Measurements from ENCODE around the gene CLTB.

DNA sequence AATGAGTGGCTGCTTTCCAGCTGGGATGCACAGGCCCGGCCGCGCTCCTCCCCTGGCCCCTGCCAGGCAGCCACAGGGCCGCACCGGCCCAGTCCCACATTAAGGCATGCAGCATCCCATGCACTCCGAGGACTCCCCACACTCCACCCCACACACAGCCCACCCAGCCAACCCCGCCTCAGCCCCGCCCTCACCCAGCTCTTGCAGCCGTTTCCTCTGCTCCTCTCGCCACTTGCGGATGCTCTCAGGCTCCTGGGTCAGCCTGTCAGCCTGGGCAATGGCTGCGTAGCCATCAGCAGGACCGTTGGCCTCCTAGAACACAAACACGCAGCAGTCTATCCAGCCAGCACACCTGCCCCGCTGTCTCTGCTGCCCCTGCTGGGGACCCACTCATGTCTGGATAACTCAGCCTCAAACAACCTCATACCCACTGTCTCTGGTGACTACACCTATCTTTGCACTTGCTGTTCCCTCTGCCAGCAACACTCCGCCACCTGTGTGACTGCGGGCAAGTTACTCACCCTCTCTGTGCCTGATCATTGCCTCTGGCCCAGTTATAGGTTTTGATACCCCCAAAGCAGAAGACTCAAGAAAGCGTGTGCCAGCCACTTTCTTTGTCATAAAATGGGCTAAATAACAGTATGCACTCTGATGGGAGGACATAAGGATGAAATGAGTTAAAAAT, 18.5 kb downstream of the CLTB start:
- TF ChIP-seq, protein P1, sequence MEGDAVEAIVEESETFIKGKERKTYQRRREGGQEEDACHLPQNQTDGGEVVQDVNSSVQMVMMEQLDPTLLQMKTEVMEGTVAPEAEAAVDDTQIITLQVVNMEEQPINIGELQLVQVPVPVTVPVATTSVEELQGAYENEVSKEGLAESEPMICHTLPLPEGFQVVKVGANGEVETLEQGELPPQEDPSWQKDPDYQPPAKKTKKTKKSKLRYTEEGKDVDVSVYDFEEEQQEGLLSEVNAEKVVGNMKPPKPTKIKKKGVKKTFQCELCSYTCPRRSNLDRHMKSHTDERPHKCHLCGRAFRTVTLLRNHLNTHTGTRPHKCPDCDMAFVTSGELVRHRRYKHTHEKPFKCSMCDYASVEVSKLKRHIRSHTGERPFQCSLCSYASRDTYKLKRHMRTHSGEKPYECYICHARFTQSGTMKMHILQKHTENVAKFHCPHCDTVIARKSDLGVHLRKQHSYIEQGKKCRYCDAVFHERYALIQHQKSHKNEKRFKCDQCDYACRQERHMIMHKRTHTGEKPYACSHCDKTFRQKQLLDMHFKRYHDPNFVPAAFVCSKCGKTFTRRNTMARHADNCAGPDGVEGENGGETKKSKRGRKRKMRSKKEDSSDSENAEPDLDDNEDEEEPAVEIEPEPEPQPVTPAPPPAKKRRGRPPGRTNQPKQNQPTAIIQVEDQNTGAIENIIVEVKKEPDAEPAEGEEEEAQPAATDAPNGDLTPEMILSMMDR (IDR thresholded peaks at IDR 0.05) = no peak
- TF ChIP-seq MXI1 (IDR thresholded peaks at IDR 0.05; ENCODE audit: low read depth, low read length) (no peak), SMC3 (IDR thresholded peaks at IDR 0.05; ENCODE audit: low read depth, low read length) (no peak), TCF12 (IDR thresholded peaks at IDR 0.05) (no peak), RAD21 (IDR thresholded peaks at IDR 0.05; ENCODE audit: low read length) (no peak), EP300 (IDR thresholded peaks at IDR 0.05; ENCODE audit: borderline replicate concordance in 1 of 2, low read depth in 1 of 2, low read length in 1 of 2) (no peak), GABPA (IDR thresholded peaks at IDR 0.05; ENCODE audit: low read depth) (no peak), FOXM1 (IDR thresholded peaks at IDR 0.05; ENCODE audit: low read depth) (no peak), EZH2phosphoT487 (IDR thresholded peaks at IDR 0.05; ENCODE audit: borderline replicate concordance, low read depth) (no peak), RFX5 (IDR thresholded peaks at IDR 0.05; ENCODE audit: low read length) (no peak)
- TF ChIP-seq, protein P2, sequence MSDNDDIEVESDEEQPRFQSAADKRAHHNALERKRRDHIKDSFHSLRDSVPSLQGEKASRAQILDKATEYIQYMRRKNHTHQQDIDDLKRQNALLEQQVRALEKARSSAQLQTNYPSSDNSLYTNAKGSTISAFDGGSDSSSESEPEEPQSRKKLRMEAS (IDR thresholded peaks at IDR 0.05; ENCODE audit: low read depth) = no peak
- TF ChIP-seq, protein P3, sequence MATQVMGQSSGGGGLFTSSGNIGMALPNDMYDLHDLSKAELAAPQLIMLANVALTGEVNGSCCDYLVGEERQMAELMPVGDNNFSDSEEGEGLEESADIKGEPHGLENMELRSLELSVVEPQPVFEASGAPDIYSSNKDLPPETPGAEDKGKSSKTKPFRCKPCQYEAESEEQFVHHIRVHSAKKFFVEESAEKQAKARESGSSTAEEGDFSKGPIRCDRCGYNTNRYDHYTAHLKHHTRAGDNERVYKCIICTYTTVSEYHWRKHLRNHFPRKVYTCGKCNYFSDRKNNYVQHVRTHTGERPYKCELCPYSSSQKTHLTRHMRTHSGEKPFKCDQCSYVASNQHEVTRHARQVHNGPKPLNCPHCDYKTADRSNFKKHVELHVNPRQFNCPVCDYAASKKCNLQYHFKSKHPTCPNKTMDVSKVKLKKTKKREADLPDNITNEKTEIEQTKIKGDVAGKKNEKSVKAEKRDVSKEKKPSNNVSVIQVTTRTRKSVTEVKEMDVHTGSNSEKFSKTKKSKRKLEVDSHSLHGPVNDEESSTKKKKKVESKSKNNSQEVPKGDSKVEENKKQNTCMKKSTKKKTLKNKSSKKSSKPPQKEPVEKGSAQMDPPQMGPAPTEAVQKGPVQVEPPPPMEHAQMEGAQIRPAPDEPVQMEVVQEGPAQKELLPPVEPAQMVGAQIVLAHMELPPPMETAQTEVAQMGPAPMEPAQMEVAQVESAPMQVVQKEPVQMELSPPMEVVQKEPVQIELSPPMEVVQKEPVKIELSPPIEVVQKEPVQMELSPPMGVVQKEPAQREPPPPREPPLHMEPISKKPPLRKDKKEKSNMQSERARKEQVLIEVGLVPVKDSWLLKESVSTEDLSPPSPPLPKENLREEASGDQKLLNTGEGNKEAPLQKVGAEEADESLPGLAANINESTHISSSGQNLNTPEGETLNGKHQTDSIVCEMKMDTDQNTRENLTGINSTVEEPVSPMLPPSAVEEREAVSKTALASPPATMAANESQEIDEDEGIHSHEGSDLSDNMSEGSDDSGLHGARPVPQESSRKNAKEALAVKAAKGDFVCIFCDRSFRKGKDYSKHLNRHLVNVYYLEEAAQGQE (IDR thresholded peaks at IDR 0.05; ENCODE audit: low read depth, low read length) = no peak
- TF ChIP-seq, protein P4, sequence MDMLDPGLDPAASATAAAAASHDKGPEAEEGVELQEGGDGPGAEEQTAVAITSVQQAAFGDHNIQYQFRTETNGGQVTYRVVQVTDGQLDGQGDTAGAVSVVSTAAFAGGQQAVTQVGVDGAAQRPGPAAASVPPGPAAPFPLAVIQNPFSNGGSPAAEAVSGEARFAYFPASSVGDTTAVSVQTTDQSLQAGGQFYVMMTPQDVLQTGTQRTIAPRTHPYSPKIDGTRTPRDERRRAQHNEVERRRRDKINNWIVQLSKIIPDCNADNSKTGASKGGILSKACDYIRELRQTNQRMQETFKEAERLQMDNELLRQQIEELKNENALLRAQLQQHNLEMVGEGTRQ (IDR thresholded peaks at IDR 0.05; ENCODE audit: borderline replicate concordance, low read depth, low read length) = no peak
- TF ChIP-seq, protein P5, sequence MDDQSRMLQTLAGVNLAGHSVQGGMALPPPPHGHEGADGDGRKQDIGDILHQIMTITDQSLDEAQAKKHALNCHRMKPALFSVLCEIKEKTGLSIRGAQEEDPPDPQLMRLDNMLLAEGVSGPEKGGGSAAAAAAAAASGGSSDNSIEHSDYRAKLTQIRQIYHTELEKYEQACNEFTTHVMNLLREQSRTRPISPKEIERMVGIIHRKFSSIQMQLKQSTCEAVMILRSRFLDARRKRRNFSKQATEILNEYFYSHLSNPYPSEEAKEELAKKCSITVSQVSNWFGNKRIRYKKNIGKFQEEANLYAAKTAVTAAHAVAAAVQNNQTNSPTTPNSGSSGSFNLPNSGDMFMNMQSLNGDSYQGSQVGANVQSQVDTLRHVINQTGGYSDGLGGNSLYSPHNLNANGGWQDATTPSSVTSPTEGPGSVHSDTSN (IDR thresholded peaks at IDR 0.05) = no peak
